Daoy (cell line): ENCODE results near the gene G6PC1. TPM values are rescaled to one million over a fixed set of nuclear protein-coding genes. Genes with fewer than 3 reads are reported as not detected.
"Not testable (repeated sequence)": the region's sequence is repeated elsewhere in the genome, so short reads cannot be mapped to it uniquely, and the experiment has no call there.

Source experiments
- DNase-seq: peaks from one replicate; pipeline ENCODE4 v3.0.0-alpha.2; 2015; ENCODE audit warnings: low read depth
- total RNA-seq: library from RNA; depleted of rRNA; stranded (reverse); fragments of >200 nt; shearing (Covaris generic); gene quantifications from 2 replicates; pipeline ENCODE4 v1.2.3, GENCODE V29; 2014

G6PC1 gene
- total RNA-seq, 1 experiment from 2014 or later, result not detected

DNA sequence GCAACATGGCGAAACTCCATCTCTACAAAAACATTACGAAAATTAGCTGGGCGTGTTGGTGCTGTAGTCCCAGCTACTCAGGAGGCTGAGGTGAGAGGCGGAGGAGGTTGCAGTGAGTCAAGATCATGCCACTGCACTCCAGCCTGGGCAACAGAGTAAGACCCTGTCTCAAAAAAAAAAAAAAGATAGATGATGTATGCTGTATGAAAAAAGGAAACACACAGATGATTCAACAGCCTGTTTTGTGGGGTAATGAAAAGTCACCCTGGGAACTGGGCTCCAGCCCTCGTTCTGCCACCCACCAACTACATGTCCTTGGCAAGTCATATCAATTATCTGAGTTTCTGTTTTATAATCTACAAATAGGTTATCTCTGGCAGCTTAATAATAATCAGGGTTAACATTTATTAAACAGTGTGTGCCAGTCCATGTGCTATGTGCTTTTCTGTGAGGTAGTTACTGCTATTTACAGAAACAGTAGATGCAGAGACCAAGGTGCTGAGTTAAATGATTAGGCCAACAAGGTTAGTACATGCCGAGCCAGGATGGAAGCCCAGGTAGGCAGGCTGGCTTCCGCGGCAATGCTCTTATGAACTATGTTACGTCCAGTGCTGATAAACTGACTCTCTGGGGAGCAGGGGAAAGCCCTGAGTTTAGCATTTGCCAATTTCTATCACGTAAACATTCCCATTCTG is 1.1 kb downstream of the G6PC1 start:
- no peak for DNase-seq

DNA sequence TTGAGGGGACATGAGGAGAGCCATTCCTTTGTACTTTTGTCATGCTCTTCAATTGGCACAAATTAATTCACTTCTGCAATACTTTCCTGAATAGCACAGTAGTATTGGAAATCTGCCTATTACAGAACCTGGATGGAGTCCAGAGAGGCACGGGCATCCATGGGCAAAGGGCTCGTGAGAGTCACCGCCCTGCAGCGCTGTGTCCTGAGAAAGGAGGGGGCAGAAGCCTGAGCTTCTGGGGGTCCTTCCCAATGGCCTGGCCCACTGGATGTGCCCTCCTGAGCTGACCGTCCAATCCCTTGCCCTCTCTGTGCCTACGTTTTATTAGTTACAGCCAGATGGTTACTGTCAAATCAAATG is 3.5 kb downstream of the G6PC1 start:
- no peak for DNase-seq

DNA sequence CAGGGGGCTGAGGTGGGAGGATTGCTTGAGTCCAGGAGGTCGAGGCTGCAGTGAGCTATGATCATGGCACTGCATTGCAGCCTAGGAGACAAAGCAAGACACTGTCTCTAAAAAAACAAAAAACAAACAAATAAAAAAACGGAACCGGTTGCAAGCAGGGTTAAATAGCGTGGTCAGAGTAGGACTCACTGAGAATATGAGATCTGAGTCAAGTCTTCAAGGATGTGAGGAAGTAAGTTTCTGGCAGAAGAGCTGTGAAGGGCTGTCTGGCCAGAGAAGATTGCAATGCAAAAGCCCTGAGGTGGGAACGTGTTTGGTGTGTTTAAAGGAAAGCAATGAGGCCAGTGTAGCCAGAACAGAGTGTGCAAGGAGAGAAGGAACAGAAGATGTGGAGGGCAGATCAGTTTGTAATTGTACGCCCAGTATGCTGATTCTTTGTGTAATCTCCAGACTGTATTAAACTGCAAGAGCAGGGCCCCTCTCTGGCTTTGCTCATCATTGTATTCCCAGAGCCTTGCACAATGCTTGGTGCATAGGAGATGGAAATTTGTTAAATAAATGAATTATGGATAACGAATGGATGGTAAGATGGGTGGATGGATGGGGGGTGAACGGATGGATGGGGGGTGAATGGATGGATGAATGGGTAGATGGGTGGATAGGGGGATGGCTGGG is 6.3 kb downstream of the G6PC1 start:
- DNase-seq, result no peak

DNA sequence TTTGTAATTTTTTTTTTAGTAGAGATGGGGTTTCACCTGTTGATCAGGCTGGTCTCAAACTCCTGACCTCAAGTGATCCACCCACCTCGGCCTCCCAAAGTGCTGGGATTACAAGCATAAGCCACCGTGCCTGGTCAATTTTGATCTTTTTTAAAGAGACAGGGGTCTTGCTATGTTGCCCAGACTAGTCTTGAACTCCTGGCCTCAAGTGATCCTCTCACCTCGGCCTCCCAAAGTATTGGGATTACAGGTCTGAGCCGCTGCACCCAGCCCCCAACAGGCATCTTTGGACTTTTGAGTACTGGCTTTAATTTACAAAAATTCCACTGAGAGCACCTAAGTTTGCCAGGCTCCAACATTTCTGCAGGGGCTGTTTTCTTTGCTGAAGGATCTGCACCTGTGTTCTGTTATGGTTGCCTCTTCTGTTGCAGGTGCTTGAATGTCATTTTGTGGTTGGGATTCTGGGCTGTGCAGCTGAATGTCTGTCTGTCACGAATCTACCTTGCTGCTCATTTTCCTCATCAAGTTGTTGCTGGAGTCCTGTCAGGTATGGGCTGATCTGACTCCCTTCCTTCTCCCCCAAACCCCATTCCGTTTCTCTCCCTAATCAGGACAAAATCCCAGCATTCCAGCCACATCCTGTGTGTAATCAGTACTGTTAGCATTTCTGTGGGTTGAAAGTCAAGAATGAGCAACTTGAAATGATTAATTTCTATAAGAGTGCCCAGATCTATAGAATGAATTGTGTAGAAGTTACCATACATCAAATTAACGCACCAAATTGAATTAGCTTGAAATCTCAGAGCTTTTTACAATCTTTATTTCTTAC is 8.5 kb downstream of the G6PC1 start:
- DNase-seq, result peak; percentile 41

DNA sequence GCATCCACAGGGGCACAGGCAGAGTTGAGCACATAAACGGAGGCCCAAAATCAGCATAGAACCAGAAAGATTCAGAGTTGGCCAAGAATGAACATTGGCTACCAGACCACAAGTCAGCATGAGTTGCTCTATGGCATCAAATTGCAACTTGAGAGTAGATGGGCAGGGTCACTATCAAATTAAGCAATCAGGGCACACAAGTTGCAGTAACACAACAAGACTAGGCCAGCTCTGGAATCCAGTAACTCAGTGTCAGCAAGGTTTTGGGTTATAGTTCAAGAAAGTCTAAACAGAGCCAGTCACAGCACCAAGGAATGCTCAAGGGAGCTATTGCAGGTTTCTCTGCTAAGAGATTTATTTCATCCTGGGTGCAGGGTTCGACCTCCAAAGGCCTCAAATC is 12.9 kb downstream of the G6PC1 start:
- DNase-seq, result no peak

DNA sequence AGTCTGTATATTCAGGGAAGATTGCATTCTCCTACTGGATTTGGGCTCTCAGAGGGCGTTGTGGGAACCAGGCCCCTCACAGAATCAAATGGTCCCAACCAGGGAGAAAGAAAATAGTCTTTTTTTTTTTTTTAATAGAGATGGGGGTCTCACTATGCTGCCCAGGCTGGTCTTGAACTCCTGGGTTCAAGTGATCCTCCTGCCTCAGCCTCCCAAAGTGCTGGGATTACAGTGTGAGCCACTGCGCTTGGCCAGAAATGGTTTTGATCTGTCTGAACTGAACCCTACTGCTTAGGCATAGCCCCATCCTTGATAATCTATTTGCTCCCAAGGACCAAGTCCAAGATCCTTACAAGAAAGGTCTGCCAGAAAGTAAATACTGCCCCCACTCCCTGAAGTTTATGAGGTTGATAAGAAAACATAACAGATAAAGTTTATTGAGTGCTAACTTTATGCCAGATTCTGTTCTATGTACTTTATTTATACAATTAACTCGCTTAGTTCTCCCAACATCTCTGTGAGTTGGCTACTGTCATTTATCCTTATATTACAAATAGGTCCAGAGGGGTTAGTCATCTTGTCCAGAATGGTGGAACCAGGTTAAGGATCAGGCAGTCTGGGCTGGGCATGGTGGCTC is 13.5 kb downstream of the G6PC1 start:
- DNase-seq, result no peak

DNA sequence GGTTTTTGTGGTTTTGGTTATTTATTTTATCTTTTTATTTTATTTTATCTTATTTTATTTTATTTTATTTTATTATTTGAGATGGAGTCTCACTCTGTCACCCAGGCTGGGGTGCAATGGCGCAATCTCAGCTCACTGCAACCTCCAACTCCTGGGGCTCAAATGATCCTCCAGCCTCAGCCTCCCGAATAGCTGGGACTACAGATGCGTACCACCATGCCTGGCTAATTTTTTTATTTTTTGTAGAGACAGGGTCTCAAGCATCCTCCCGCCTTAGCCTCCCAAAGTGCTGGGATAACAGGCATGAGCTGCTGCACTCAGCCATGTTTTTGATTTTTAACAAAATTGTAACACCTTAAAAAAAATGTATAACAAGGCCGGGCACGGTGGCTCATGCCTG is 14.7 kb downstream of the G6PC1 start:
- not testable (repeated sequence) for DNase-seq

DNA sequence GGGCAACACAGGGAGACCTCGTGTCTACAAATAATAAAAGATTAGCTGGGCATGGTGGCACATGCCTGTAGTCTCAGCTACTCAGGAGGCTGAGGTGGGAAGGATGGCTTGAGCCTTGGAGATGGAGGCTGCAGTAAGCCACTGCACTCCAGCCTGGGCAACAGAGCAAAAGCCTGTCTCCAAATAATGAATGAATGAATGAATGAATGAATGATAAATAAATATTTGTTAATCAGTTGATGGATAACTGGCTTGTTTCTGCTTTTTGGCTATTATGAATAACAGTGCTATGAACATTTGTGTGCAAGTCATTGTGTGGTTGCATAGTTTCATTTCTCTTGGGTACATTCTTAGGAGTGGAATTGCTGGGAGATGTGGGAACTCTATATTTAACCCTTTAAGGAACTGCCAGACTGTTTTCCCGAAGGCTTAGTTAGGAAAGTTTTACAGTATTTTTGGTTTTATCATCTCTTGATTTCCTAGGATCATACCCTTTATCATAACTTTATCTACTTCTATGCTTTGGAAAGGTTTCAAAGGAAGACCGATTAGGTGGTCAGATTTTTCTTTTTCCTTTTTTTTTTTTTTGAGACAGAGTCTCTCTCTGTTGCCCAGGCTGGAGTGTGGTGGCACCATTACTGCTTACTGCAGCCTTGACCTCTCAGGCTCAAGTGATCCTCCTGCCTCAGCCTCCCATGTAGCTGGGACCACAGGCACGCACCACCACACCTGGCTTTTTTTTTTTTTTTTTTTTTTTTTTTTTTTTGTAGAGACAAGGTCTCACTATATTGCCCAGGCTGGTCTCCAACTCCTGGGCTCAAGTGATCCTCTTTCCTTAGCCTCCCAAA is 16.0 kb downstream of the G6PC1 start:
- DNase-seq, result not testable (repeated sequence)

DNA sequence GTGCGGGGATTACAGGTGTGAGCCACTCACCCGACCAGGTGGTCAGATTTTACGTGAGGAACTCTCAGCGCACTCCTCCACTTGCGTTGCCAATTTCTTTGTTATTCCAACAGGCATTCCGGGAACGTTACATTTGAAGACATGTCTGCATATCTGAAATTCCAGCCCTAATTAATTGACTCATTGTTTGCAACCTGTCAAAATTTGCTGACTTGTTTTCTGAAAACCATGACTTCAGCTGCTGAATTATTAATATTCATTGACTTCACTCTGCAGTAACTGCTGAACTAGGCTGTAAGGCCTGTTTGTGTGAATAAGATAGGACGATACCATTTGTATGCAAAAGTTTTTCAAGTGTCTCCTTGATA is 16.6 kb downstream of the G6PC1 start:
- no peak for DNase-seq

DNA sequence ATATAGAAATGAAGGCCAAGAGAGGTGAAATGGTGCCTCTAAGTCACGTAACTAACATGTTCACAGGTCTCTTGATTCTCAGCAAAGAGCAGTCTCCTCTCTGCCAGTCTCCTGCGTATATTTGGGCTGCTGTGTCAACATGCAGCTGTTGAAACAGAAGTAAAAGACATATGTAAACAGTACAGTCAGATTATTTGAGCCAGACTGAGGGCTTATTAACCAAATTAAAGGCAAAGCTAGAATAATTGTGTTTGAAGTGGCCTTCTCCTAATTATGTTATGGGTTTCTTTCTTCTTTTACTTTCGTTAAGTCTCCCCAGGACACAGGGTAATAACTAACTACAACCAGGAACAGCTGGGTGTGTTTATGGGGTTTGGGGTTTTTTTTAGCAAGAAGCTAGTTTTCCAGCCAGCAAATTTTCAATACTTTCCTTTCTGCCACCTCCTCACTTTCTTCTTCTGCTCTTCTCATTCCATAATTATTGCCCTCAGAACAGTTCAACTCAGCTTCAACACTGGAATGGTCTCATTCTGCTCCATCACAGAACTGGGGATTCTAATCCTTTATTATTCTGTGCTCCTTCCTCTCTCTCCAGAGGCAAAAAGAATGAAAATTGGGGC is 18.4 kb downstream of the G6PC1 start:
- DNase-seq, result no peak

DNA sequence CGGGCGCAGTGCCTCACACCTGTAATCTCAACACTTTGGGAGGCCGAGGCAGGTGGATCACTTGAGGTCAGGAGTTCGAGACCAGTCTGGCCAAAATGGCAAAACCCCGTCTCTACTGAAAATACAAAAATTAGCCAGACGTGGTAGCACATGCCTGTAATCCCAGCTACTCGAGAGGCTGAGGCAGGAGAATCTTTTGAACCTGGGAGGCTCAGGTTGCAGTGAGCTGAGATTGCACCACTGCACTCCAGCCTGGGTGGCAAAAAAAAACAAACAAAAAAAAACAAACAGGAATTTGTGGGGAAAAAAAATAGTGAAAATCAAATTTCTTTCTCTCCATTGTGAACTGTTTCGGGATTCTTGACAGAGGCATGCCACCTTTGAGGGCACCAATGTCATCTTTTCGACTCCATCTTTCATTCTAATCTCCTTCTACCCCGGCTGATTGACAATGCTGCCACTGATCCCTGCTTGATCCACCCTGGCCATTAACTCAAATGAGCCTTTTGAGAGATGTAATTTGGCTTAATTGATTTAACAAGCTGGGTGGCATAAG is 19.0 kb downstream of the G6PC1 start:
- not testable (repeated sequence) for DNase-seq

DNA sequence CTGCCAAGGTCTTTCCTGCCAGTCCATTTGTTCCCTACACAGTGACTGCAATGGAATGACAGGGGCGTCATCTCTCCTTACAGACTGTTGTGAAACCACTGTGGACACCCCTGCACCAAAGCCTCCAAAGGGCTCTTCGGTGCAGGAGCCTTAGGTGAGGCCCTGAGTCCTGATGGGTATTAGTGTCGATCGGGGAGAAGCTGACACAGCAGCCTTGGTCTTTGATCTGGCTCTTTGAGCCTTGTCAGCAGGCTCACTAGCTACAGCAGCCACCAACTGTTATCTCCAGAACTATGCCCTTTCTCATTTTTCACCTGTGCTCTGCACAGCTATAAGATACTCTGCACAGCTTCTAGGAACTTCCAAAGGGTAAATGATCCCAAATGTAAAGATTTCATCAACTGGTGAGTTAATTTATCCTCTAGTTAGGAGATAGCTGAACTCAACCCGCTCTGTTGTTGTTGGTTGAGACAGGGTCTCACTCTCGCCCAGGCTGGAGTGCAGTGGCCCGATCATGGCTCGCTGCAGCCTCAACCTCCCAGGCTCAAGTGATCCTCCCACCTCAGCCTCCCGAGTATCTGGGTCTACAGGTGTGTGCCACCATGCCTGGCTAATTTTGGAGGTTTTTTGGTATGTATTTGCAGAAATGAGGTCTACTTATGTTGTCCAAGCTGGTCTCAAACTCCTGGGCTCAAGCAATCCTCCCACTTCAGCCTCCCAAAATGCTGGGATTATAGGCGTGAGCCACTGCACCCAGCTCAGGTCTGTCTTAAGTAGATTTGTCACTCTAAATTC is 19.7 kb downstream of the G6PC1 start:
- no peak for DNase-seq

DNA sequence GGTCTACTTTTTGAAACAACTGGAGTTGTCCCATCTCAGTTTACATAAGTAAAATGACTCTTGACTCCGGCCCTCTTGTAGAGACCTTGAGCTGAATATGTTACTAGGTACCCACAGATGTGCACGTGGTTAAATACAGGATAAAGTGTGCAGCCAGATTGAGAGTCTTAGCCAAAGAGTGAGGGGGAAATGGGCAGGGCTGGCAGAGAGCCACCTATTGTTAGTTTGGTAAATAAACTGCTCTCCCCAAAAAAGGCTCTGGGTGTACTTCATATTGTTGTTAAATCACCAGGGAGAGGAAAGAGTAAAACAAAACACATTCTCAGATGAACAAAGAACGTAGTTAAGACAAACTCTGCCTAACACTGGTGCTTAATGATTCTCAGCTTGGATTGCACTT is 20.3 kb downstream of the G6PC1 start:
- no peak for DNase-seq

DNA sequence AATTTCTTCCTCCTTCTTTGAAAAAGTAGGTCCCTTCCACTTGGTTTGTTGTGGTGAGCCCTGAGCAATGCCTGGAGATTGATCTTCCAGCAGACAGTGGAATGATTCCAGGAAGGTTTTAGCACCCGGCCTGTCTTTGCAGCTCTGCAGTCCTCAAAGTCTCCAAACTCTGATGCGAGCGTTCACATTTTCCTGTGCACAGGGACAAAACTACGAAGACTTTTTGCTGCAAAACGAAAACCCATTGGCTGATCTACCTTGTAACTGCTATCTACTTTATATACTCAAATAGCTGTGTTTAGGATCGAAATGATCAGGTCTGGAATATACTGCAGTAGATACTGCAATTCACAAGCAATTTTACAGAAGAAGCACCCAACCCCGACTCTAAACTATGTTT is 21.7 kb downstream of the G6PC1 start:
- no peak for DNase-seq

DNA sequence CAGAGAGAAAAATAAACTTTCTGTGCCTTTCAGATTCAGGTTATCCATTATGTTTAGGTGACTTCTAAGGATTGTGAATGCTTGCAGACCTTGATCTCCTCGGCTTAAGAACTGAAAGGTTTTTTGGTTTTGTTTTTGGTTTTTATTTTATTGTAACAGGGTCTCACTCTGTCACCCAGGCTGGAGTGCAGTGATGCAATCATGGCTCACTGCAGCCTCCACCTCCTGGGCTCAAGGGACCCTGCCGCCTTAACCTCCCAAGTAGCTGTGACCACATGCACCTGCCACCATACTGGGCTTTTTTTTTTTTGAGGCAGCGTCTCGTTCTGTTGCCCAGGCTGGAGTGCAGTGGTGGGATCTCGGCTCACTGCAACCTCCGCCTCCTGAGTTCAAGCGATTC is 22.9 kb downstream of the G6PC1 start:
- not testable (repeated sequence) for DNase-seq

DNA sequence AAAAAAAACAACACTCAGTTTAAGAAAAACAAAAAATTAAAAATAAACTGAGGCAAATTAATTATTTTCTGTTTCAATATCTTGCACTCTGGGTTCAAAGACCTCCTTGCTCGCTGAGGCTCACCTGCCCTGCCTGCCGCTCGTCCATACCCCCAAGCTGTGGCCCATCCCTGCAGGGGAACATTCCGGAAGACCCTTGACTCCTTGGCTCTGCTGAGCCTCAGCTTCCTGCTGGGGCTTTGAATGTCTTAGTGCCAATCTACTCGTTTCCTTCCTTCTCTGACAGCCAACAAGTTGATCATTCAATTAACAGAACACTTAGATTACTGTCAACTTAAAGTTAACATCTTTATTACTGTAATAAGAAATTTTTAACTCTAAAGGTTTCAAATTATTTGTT is 24.3 kb downstream of the G6PC1 start:
- no peak for DNase-seq

DNA sequence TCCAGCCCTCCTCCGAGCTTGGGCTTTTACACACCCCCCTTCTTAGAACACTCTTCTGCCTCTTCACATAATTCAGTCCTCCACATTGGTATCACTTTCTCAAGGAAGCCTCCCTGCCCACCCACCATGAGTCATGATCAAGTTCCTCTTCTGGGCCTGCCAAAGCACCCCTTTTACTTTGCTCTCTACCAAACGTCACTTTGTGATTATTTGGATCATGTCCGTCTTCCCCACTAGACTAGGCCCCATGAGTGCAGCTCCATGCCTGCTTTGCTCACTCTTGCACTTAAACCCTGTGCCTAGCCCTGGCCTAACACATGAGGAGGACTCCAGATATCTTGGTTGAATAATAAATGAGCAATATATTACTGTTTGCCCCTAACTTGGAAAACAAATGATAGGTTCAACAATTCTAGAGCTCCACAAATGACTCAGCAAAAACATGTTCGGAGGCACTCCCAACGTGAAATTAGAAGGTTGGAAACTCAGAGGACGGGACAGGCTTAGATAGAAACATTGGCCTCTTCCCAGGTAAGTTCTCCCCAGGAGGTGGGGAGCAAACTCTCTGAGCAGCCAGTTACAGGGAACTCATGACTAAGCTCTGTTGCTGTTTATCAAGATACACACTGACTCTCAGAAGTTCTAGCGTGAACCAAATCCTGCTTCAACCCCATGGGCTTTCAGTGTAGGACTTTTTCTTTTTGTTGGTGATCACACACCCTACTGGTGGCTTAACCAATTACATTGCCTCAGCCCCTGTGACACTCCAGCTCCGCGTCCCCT is 28.3 kb downstream of the G6PC1 start:
- DNase-seq, result peak; percentile 70

DNA sequence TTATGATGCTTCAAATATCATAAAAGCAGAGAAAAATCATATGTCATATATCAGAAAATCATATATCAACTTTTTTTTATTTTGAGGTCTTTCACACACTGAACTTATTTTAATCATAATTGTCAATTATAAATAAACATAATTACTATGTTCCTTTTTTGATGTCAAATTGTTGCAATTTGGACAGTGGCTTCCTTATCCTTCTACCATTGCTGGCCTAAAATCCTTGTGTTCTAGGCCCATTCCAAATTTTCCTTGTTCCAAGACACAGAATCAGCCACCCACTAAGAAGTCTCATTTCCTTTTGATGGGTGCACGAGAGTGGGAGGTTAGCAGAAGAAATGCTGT is 28.9 kb downstream of the G6PC1 start:
- DNase-seq, result no peak
